ENCODE data around the gene SPNS2. TPM values are rescaled to one million over a fixed set of nuclear protein-coding genes. Genes with fewer than 3 reads are reported as not detected.

SPNS2 gene
- total RNA-seq, 2 donors from 2014 or later, result 9.1 to 23.9 TPM

- no peak for TF ChIP-seq CTCF (IDR thresholded peaks at IDR 0.05)
- Histone ChIP-seq H3K27me3 (replicated peaks; ENCODE audit: insufficient read depth) (no peaks in the 10 kb centered on the region), H3K4me1 (ENCODE audit: control insufficient read depth in 1 of 2, low read depth in 2 of 2) (peaks cover 10 to 30% of the 10 kb centered on the region in 2 donors), H3K27ac (peak overlapping the region; percentile 42 to 43), H3K9me3 (no peaks in the 10 kb centered on the region), H3K36me3 (peaks cover 15% of the 10 kb centered on the region), H3K4me3 (no peak overlapping the region)
- ATAC-seq (ENCODE audit: insufficient number of reproducible peaks, low FRiP score, low read depth), result no peak
- no peak for DNase-seq (ENCODE audit: low spot score)
Measured at GRCh38 chr17:4537451-4538235, 39.0 kb downstream of the SPNS2 start.

GRCh38 chr17:4538236-4539002 lies 39.7 kb downstream of the SPNS2 start:
- Histone ChIP-seq H3K27ac (peak overlapping the region in 1 of 2 donors; percentile 43), H3K4me1 (ENCODE audit: control insufficient read depth in 1 of 2, low read depth in 2 of 2) (peaks cover 10 to 30% of the 10 kb centered on the region in 2 donors), H3K9me3 (no peaks in the 10 kb centered on the region), H3K4me3 (no peak overlapping the region), H3K27me3 (replicated peaks; ENCODE audit: insufficient read depth) (no peaks in the 10 kb centered on the region), H3K36me3 (peaks cover 19% of the 10 kb centered on the region)
- DNase-seq (ENCODE audit: low spot score), result no peak
- no peak for TF ChIP-seq CTCF (IDR thresholded peaks at IDR 0.05)
- no peak for ATAC-seq (ENCODE audit: insufficient number of reproducible peaks, low FRiP score, low read depth)

- Histone ChIP-seq H3K9me3 (no peaks in the 10 kb centered on the region), H3K27ac (no peak overlapping the region), H3K4me1 (ENCODE audit: control insufficient read depth in 1 of 2, low read depth in 2 of 2) (peaks cover 10 to 30% of the 10 kb centered on the region in 2 donors), H3K27me3 (replicated peaks; ENCODE audit: insufficient read depth) (no peaks in the 10 kb centered on the region), H3K36me3 (peaks cover 20% of the 10 kb centered on the region), H3K4me3 (no peak overlapping the region)
- DNase-seq (ENCODE audit: low spot score), result no peak
- no peak for TF ChIP-seq CTCF (IDR thresholded peaks at IDR 0.05)
- ATAC-seq (ENCODE audit: insufficient number of reproducible peaks, low FRiP score, low read depth), result no peak
Measured at GRCh38 chr17:4539025-4539424, 40.3 kb downstream of the SPNS2 start.

- H3K36me3 ChIP-seq, result peaks cover 24% of the 10 kb centered on the region
- H3K27me3 ChIP-seq (replicated peaks; ENCODE audit: insufficient read depth), result no peaks in the 10 kb centered on the region
- TF ChIP-seq CTCF (IDR thresholded peaks at IDR 0.05), result no peak
- DNase-seq (ENCODE audit: low spot score), result no peak
- no peak overlapping the region for H3K27ac ChIP-seq
- no peak overlapping the region for H3K4me3 ChIP-seq
- no peak for ATAC-seq (ENCODE audit: insufficient number of reproducible peaks, low FRiP score, low read depth)
- H3K4me1 ChIP-seq (ENCODE audit: control insufficient read depth in 1 of 2, low read depth in 2 of 2), result peaks cover 10 to 30% of the 10 kb centered on the region in 2 donors
- no peaks in the 10 kb centered on the region for H3K9me3 ChIP-seq
Measured at GRCh38 chr17:4539576-4540223, 41.0 kb downstream of the SPNS2 start.

GRCh38 chr17:4540224-4540651 lies 41.6 kb downstream of the SPNS2 start:
- no peak for TF ChIP-seq CTCF (IDR thresholded peaks at IDR 0.05)
- H3K9me3 ChIP-seq, result no peaks in the 10 kb centered on the region
- no peak for DNase-seq (ENCODE audit: low spot score)
- H3K4me3 ChIP-seq, result no peak overlapping the region
- H3K27me3 ChIP-seq (replicated peaks; ENCODE audit: insufficient read depth), result no peaks in the 10 kb centered on the region
- H3K27ac ChIP-seq, result no peak overlapping the region
- no peak for ATAC-seq (ENCODE audit: insufficient number of reproducible peaks, low FRiP score, low read depth)
- H3K36me3 ChIP-seq, result peaks cover 24% of the 10 kb centered on the region
- peaks cover 10 to 30% of the 10 kb centered on the region in 2 donors for H3K4me1 ChIP-seq (ENCODE audit: control insufficient read depth in 1 of 2, low read depth in 2 of 2)

Measured in thoracic aorta (tissue), 2 donors.